Measurements from ENCODE around the gene TBC1D13.
A peak's percentile ranks its signal among the peaks of the same experiment; 100 is the strongest.
"Not testable (repeated sequence)": the region's sequence is repeated elsewhere in the genome, so short reads cannot be mapped to it uniquely, and the experiment has no call there.

TBC1D13 gene

GRCh38 chr9:128785427-128785826 lies 1.6 kb upstream of the TBC1D13 start:
- no peak for DNase-seq (ENCODE audit: low spot score)

- no peak for DNase-seq (ENCODE audit: low spot score)
These were observed 606 bp downstream of the TBC1D13 start for GRCh38 chr9:128787659-128788058.

- DNase-seq (ENCODE audit: low spot score): no peak
These were observed 1.4 kb downstream of the TBC1D13 start for GRCh38 chr9:128788445-128788844.

- DNase-seq (ENCODE audit: low spot score): no peak
These were observed 3.5 kb downstream of the TBC1D13 start for GRCh38 chr9:128790536-128790935.

- no peak for DNase-seq (ENCODE audit: low spot score)
These were observed 5.1 kb downstream of the TBC1D13 start for GRCh38 chr9:128792134-128792533.

GRCh38 chr9:128792978-128793686 lies 6.1 kb downstream of the TBC1D13 start:
- no peak for DNase-seq (ENCODE audit: low spot score)

- not testable (repeated sequence) for DNase-seq (ENCODE audit: low spot score)
These were observed 7.9 kb downstream of the TBC1D13 start for GRCh38 chr9:128794961-128795360.

GRCh38 chr9:128798896-128799295 lies 11.8 kb downstream of the TBC1D13 start:
- no peak for DNase-seq (ENCODE audit: low spot score)

GRCh38 chr9:128800061-128800460 lies 13.0 kb downstream of the TBC1D13 start:
- DNase-seq (ENCODE audit: low spot score): no peak

GRCh38 chr9:128802482-128802881 lies 15.4 kb downstream of the TBC1D13 start:
- no peak for DNase-seq (ENCODE audit: low spot score)

- no peak for DNase-seq (ENCODE audit: low spot score)
These were observed 18.6 kb downstream of the TBC1D13 start for GRCh38 chr9:128805661-128806060.

- no peak for DNase-seq (ENCODE audit: low spot score)
These were observed 20.8 kb downstream of the TBC1D13 start for GRCh38 chr9:128807827-128808226.

- no peak for DNase-seq (ENCODE audit: low spot score)
These were observed 21.5 kb downstream of the TBC1D13 start for GRCh38 chr9:128808543-128808942.

- no peak for DNase-seq (ENCODE audit: low spot score)
These were observed 22.1 kb downstream of the TBC1D13 start for GRCh38 chr9:128809036-128809599.

- no peak for DNase-seq (ENCODE audit: low spot score)
These were observed 22.8 kb downstream of the TBC1D13 start for GRCh38 chr9:128809831-128810230.

GRCh38 chr9:128810873-128811272 lies 23.8 kb downstream of the TBC1D13 start:
- no peak for DNase-seq (ENCODE audit: low spot score)

GRCh38 chr9:128818099-128818838 lies 31.2 kb downstream of the TBC1D13 start, which contains the start of gene ENDOG:
Gene ENDOG, plus strand, starts transcription at chr9:128818500. Its CDS starts 185 bp downstream, at chr9:128818685.
- peak; percentile 99 for DNase-seq (ENCODE audit: low spot score)

GRCh38 chr9:128818839-128819715 lies 32.0 kb downstream of the TBC1D13 start:
- peak; percentile 68 for DNase-seq (ENCODE audit: low spot score)

- no peak for DNase-seq (ENCODE audit: low spot score)
These were observed 32.9 kb downstream of the TBC1D13 start for GRCh38 chr9:128819716-128820664.

- no peak for DNase-seq (ENCODE audit: low spot score)
These were observed 33.9 kb downstream of the TBC1D13 start for GRCh38 chr9:128820665-128821583.

Measured in iPS-NIHi11 (cell line).